ENCODE data around the gene YIPF5.

The YIPF5 gene

GRCh38 chr5:144144956-144145751 lies 25.3 kb downstream of the YIPF5 start:
- H3K9me3 ChIP-seq (ENCODE audit: control insufficient read depth, low read length): no peaks in the 10 kb centered on the region

GRCh38 chr5:144143625-144144024 lies 26.8 kb downstream of the YIPF5 start:
- H3K4me1 ChIP-seq (ENCODE audit: control insufficient read depth, insufficient read depth, low read length): no peaks in the 10 kb centered on the region
- H3K27me3 ChIP-seq (ENCODE audit: control insufficient read depth, insufficient read depth, low read length, poor library complexity, severe bottlenecking): no peaks in the 10 kb centered on the region
- H3K36me3 ChIP-seq (ENCODE audit: control insufficient read depth, insufficient read depth, low read length): no peaks in the 10 kb centered on the region
- no peaks in the 10 kb centered on the region for H3K9me3 ChIP-seq (ENCODE audit: control insufficient read depth, low read length)
- H3K4me3 ChIP-seq (ENCODE audit: insufficient read depth, low read depth, low read length): no peak overlapping the region
- 88 to 95% methylated on average over 1 of the region's 1 CpG for WGBS, 2 experiments
- no peak overlapping the region for H3K27ac ChIP-seq (ENCODE audit: insufficient read depth, low read depth, low read length, poor library complexity, severe bottlenecking)

More at GRCh38 chr5:144144956-144145751, 25.3 kb downstream of the YIPF5 start:
- Histone ChIP-seq H3K27ac (ENCODE audit: insufficient read depth, low read depth, low read length, poor library complexity, severe bottlenecking) (no peak overlapping the region), H3K4me3 (ENCODE audit: insufficient read depth, low read depth, low read length) (no peak overlapping the region), H3K36me3 (ENCODE audit: control insufficient read depth, insufficient read depth, low read length) (no peaks in the 10 kb centered on the region), H3K4me1 (ENCODE audit: control insufficient read depth, insufficient read depth, low read length) (no peaks in the 10 kb centered on the region), H3K27me3 (ENCODE audit: control insufficient read depth, insufficient read depth, low read length, poor library complexity, severe bottlenecking) (no peaks in the 10 kb centered on the region)
- WGBS, 2 experiments: 89 to 96% methylated on average over 3 of the region's 4 CpGs

GRCh38 chr5:144142824-144143162 lies 27.7 kb downstream of the YIPF5 start:
- Histone ChIP-seq H3K4me3 (ENCODE audit: insufficient read depth, low read depth, low read length) (no peak overlapping the region), H3K27me3 (ENCODE audit: control insufficient read depth, insufficient read depth, low read length, poor library complexity, severe bottlenecking) (no peaks in the 10 kb centered on the region), H3K27ac (ENCODE audit: insufficient read depth, low read depth, low read length, poor library complexity, severe bottlenecking) (no peak overlapping the region), H3K4me1 (ENCODE audit: control insufficient read depth, insufficient read depth, low read length) (no peaks in the 10 kb centered on the region), H3K9me3 (ENCODE audit: control insufficient read depth, low read length) (no peaks in the 10 kb centered on the region), H3K36me3 (ENCODE audit: control insufficient read depth, insufficient read depth, low read length) (no peaks in the 10 kb centered on the region)
- 83 to 92% methylated on average over 1 of the region's 1 CpG for WGBS, 2 experiments

GRCh38 chr5:144142139-144142823 lies 28.2 kb downstream of the YIPF5 start:
- no peaks in the 10 kb centered on the region for H3K27me3 ChIP-seq (ENCODE audit: control insufficient read depth, insufficient read depth, low read length, poor library complexity, severe bottlenecking)
- H3K27ac ChIP-seq (ENCODE audit: insufficient read depth, low read depth, low read length, poor library complexity, severe bottlenecking): no peak overlapping the region
- 26 to 51% methylated on average over 1 to 2 of the region's 2 CpGs for WGBS, 2 experiments
- H3K4me1 ChIP-seq (ENCODE audit: control insufficient read depth, insufficient read depth, low read length): no peaks in the 10 kb centered on the region
- H3K9me3 ChIP-seq (ENCODE audit: control insufficient read depth, low read length): no peaks in the 10 kb centered on the region
- no peak overlapping the region for H3K4me3 ChIP-seq (ENCODE audit: insufficient read depth, low read depth, low read length)
- H3K36me3 ChIP-seq (ENCODE audit: control insufficient read depth, insufficient read depth, low read length): no peaks in the 10 kb centered on the region

- H3K27me3 ChIP-seq (ENCODE audit: control insufficient read depth, insufficient read depth, low read length, poor library complexity, severe bottlenecking): no peaks in the 10 kb centered on the region
- H3K4me1 ChIP-seq (ENCODE audit: control insufficient read depth, insufficient read depth, low read length): no peaks in the 10 kb centered on the region
- no peaks in the 10 kb centered on the region for H3K9me3 ChIP-seq (ENCODE audit: control insufficient read depth, low read length)
- WGBS, 2 experiments: 92 to 95% methylated on average over 2 of the region's 2 CpGs
- H3K4me3 ChIP-seq (ENCODE audit: insufficient read depth, low read depth, low read length): no peak overlapping the region
- H3K36me3 ChIP-seq (ENCODE audit: control insufficient read depth, insufficient read depth, low read length): no peaks in the 10 kb centered on the region
- no peak overlapping the region for H3K27ac ChIP-seq (ENCODE audit: insufficient read depth, low read depth, low read length, poor library complexity, severe bottlenecking)
Observed at GRCh38 chr5:144141585-144141984, 28.9 kb downstream of the YIPF5 start.

GRCh38 chr5:144139586-144139985 lies 30.9 kb downstream of the YIPF5 start:
- 93 to 94% methylated on average over 5 of the region's 5 CpGs for WGBS, 2 experiments
- Histone ChIP-seq H3K4me1 (ENCODE audit: control insufficient read depth, insufficient read depth, low read length) (no peaks in the 10 kb centered on the region), H3K27ac (ENCODE audit: insufficient read depth, low read depth, low read length, poor library complexity, severe bottlenecking) (no peak overlapping the region)

GRCh38 chr5:144135113-144135762 lies 35.2 kb downstream of the YIPF5 start:
- H3K27me3 ChIP-seq (ENCODE audit: control insufficient read depth, insufficient read depth, low read length, poor library complexity, severe bottlenecking): no peaks in the 10 kb centered on the region
- WGBS, 2 experiments: 96 to 99% methylated on average over 3 of the region's 3 CpGs
- H3K4me3 ChIP-seq (ENCODE audit: insufficient read depth, low read depth, low read length): no peak overlapping the region
- H3K36me3 ChIP-seq (ENCODE audit: control insufficient read depth, insufficient read depth, low read length): no peaks in the 10 kb centered on the region
- H3K27ac ChIP-seq (ENCODE audit: insufficient read depth, low read depth, low read length, poor library complexity, severe bottlenecking): no peak overlapping the region
- no peaks in the 10 kb centered on the region for H3K9me3 ChIP-seq (ENCODE audit: control insufficient read depth, low read length)
- no peaks in the 10 kb centered on the region for H3K4me1 ChIP-seq (ENCODE audit: control insufficient read depth, insufficient read depth, low read length)

More at GRCh38 chr5:144139586-144139985, 30.9 kb downstream of the YIPF5 start:
- no peaks in the 10 kb centered on the region for H3K9me3 ChIP-seq (ENCODE audit: control insufficient read depth, low read length)
- H3K4me3 ChIP-seq (ENCODE audit: insufficient read depth, low read depth, low read length): no peak overlapping the region
- no peaks in the 10 kb centered on the region for H3K27me3 ChIP-seq (ENCODE audit: control insufficient read depth, insufficient read depth, low read length, poor library complexity, severe bottlenecking)
- H3K36me3 ChIP-seq (ENCODE audit: control insufficient read depth, insufficient read depth, low read length): no peaks in the 10 kb centered on the region

- H3K4me3 ChIP-seq (ENCODE audit: insufficient read depth, low read depth, low read length): no peak overlapping the region
- WGBS, 2 experiments: 95 to 97% methylated on average over 2 of the region's 2 CpGs
- H3K27ac ChIP-seq (ENCODE audit: insufficient read depth, low read depth, low read length, poor library complexity, severe bottlenecking): no peak overlapping the region
- no peaks in the 10 kb centered on the region for H3K27me3 ChIP-seq (ENCODE audit: control insufficient read depth, insufficient read depth, low read length, poor library complexity, severe bottlenecking)
- H3K36me3 ChIP-seq (ENCODE audit: control insufficient read depth, insufficient read depth, low read length): no peaks in the 10 kb centered on the region
- H3K9me3 ChIP-seq (ENCODE audit: control insufficient read depth, low read length): no peaks in the 10 kb centered on the region
- H3K4me1 ChIP-seq (ENCODE audit: control insufficient read depth, insufficient read depth, low read length): no peaks in the 10 kb centered on the region
Observed at GRCh38 chr5:144134194-144134826, 36.1 kb downstream of the YIPF5 start.

GRCh38 chr5:144133050-144133633 lies 37.3 kb downstream of the YIPF5 start:
- H3K4me1 ChIP-seq (ENCODE audit: control insufficient read depth, insufficient read depth, low read length): no peaks in the 10 kb centered on the region
- no peak overlapping the region for H3K27ac ChIP-seq (ENCODE audit: insufficient read depth, low read depth, low read length, poor library complexity, severe bottlenecking)
- no peak overlapping the region for H3K4me3 ChIP-seq (ENCODE audit: insufficient read depth, low read depth, low read length)
- H3K27me3 ChIP-seq (ENCODE audit: control insufficient read depth, insufficient read depth, low read length, poor library complexity, severe bottlenecking): no peaks in the 10 kb centered on the region
- H3K36me3 ChIP-seq (ENCODE audit: control insufficient read depth, insufficient read depth, low read length): no peaks in the 10 kb centered on the region
- WGBS, 2 experiments: 96 to 97% methylated on average over 2 to 3 of the region's 4 CpGs
- H3K9me3 ChIP-seq (ENCODE audit: control insufficient read depth, low read length): no peaks in the 10 kb centered on the region

Measured in ectodermal cell (in vitro differentiated cells).